GM21737 (cell line): ENCODE measurements around the gene GRIK2.

Source experiments
- ATAC-seq: cut with Tn5 transposase; IDR thresholded peaks from one replicate; pipeline ENCODE4 v1.9.1; 2021; ENCODE audit warnings: mild to moderate bottlenecking, moderate library complexity; ENCODE audit not compliant: unreplicated experiment

GRIK2 gene

DNA sequence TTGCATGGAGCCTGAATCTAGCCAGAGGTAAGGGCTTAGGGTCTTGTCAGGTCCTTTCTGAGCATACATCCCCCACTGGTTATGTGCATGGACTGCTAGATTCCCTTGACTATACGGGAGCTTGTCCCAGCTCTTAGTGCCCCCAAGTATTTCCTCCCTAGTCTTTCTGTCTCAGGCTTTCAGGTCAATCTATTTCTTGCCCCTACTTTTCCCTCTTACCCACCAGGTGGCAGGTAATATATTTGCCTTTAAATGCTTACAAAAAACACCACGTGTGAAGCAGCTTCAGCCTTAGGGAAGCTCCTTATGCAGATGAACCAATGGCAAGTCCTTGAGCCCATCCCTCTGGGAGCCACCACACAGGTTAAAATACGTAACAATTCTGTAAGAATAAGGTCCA, 454.2 kb downstream of the GRIK2 start:
- ATAC-seq: no peak

DNA sequence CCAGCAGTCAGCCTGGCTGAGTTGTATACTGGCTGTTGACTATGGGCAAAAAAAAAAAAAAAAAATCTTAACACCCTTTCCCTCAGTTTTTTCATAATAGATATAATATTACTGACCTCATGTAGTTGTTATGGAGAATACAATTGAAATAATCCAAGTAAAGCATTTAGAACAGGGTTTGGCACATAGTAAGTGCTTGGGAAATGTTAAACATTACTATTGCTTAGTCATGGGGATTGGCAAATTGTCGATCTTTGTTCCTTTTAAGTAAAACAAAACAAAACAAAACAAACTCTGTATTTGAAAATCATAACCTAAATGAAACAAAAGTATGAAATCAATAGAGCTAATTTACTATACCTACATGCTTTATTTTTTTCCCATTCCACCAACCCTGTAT, 458.4 kb downstream of the GRIK2 start:
- ATAC-seq: no peak

DNA sequence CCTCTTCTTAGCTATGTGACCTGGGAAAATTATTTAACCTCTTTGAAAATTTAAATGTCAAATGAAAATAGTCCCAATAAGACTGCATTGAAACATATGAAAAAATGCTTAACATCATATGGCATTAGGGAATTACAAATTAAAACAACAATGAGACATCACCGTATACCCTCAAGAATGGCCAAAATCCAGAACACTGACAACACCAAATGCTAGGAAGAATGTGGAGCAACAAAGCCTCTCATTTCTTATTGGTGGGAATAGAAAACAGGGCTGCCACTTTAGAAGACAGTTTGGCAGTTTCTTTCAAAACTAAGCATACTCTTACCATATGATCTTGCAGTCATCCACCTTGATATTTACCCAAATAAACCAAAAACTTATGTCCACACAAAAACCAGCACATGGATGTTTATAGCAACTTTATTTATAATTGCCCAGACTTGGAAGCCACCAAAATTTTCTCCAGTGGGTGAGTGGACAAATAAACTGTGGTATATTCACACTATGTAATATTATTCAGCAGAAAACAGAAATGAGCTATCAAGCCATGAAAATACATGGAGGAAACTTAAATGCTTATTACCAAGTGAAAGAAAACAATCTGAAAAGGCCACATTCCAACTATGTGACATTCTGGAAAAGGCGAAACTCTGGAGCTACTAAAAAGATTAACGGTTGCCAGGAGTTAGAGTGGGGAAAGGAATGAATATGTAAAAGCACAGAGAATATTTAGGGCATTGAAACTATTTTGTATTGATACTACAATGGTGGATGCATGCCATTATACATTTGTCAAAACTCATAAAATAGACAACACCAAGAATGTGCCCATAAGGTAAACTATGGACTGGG, 459.9 kb downstream of the GRIK2 start:
- no peak for ATAC-seq

DNA sequence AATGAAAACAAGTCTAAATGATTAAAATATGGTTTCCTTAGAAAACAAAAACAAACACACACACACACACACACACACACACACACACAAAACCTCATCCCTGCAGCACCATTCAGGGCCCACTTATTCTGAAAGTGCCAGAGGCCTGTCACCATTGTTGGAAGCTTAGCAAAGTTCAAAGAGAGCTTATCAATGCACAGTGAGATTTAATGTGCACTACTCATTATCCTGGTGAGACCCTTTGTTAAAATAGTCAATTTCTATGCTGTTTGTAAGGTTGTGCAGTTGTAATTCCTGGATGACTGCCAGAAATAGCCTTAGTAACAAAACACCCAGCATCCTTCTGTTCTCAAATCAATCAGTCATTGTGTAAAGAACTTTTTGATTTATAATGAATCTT, 482.9 kb downstream of the GRIK2 start:
- ATAC-seq: no peak

DNA sequence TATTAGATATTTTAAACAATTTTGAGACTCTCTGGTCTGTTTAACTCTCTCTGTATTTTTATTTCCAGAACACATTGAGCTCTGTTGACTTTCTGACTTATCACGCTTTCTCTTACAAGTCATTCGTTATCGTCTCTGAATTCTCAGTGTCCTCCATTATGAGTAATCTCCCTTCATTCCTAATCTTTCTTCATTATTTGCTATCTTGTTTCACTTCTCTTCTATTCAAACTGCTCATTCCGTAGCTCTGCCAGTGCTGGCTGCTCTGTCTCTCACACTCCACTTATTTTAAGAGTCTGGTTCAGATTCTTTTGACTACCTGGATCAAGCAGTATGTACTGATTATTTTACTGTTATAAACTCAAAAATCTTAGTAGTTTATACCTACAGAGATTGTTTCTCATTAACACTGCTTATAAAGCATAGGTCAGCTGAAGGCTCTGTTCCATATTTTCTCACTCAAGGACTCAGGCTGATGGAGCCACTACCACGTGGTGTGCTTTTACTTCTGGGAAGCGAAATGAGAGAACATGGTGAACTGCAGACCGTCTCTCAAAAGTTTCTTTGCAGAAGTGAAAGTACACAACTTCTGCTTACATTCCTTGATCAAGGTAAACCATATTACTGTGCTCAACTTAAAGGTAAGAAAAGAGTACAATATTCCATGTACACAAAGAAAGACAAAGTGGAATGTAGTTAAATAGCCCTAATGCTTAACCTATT, 485.2 kb downstream of the GRIK2 start:
- no peak for ATAC-seq

DNA sequence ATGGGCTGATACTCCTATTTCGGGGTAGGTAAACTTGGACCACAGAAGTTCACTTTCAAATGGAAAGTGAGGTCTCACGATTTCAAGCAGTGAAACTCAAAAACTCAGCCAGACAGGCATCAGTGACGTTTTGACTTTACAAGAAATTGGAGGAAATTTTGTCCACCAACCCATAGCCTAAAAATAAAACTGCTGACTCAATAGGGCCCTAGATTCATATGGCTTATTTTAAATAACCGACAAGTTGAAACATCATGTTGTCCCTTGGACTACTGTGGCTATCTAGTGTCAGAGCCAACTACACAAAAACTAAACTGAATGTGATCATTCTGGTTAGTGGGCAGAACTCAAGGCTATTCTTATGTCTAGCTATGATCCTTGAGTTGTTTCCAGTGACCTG, 486.3 kb downstream of the GRIK2 start:
- no peak for ATAC-seq

DNA sequence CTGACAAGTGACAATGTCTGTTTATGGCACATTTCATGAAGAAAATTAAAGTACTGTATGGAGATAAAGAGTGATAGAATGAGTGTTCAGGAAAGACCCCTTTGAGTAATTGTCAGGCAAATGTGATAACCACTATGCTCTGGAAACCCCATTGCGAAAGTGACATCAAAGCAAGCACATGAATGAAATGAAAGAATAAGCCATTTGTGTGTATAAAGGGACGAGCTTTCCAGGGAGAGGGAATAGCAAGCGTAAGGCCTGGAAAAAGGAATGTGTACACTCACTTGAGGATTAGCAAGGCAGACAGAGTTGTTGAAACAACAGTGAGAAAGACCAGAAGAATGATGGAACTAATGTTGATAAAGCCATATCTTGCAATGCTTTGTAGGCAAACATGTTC, 490.0 kb downstream of the GRIK2 start:
- no peak for ATAC-seq

DNA sequence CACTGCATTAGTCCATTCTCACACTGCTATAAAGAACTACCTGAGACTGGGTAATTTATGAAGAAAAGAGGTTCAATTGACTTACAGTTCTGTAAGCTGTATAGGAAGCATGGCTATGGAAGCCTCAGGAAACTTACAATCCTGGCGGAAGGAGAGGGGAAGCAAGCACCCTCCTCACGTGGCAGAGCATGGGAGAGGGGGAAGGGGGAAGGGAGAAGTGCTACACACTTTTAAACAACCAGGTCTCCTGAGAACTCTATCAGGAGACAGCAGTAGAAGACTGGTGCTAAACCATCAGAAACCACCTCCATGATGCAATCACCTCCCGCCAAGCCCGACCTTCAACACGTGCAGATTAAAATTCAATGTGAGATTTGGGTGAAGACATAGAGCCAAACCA, 494.0 kb downstream of the GRIK2 start:
- no peak for ATAC-seq

DNA sequence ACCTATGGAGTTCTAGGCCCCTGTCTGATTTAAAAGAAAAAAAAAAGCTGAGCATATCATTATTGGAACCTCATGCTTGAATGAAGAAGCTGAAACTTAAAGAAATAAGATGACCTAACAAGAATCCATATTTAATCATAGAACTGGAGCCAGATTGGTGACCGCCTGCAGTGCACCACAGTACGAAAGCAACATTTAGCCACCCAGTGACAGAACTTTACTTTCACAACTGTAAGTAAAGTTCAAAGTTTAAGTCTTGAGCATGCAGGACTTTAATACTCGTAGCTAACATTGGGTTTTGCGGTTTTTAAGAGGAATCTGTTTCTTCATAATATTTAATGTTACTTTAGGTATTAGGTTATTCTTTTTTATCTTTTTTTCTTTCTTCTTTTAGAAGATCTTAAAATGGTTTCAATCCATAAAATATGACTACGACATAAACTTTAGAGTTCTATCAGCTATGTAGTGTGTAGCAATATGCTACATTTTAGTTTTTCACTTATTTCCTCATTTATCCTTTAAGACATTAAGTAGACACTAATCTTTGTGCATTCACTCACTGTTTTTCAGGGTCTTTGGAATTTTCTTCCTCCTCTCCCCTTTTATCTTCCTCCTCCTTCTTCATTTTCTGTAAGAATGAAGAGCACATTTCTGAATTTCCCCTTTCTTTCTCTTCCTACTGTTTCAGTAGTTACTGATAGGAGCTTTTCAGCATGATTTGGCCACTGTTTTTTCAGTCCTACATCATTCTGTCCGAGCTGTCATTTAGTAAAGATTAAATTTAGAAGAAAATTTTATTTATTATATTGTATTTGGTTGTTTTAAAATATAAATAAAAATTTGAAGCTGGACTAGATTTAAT, 514.1 kb downstream of the GRIK2 start:
- ATAC-seq: no peak

DNA sequence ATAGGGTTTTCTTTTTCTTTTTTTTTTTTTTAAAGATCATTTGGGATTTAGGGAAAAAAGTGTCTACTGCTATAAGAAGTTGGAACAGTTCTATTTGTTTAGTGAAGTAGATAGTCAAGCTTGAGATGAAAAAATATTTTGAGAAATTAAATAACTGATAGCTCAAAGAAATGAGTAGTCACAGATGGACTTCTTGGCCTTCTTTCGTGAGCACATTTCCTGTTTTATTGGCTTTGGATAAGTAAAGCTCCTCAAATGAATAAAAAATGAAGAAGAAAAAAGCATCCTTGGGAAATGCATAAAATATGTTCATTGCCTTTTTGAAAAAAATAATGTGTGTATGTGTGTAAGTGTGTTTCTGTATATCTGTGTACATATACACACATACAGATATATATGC, 515.9 kb downstream of the GRIK2 start:
- no peak for ATAC-seq

DNA sequence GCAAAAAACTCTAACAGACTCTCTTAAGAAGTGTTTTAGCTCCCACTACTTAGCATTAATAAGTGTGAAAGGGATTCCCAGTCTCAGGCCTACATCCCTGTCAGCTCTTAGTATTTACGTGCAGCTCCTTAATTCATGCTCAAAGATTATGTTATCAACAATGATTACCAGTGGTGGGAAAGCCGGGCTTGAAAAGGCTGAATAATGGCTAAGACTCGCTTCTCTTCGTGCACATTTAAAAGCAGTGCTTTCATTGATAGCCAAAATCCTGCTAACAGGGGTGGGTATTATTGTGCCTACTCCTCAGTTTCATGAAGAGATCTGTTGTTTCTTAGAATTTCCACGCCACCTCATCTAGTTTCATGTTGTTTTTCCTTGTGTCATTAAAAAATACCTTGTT, 518.8 kb downstream of the GRIK2 start:
- no peak for ATAC-seq

DNA sequence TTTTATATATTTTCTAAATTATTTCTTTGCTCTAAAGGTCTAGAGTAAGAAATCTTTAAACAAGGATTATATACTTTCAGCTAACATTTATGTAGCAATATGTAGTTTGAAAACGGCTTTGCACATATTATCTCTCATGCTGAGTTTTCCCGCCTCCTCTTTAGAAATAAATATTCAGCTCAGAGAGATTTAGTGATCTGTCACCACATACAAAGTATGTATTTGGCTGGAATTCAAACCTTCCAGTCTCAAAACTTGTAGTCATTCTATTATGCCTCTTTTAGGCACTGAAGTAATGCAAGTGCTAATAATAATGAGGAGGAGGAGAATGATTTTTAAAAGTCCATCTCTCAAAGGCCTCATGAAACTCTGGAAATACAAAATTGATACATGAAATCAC, 525.0 kb downstream of the GRIK2 start:
- no peak for ATAC-seq

DNA sequence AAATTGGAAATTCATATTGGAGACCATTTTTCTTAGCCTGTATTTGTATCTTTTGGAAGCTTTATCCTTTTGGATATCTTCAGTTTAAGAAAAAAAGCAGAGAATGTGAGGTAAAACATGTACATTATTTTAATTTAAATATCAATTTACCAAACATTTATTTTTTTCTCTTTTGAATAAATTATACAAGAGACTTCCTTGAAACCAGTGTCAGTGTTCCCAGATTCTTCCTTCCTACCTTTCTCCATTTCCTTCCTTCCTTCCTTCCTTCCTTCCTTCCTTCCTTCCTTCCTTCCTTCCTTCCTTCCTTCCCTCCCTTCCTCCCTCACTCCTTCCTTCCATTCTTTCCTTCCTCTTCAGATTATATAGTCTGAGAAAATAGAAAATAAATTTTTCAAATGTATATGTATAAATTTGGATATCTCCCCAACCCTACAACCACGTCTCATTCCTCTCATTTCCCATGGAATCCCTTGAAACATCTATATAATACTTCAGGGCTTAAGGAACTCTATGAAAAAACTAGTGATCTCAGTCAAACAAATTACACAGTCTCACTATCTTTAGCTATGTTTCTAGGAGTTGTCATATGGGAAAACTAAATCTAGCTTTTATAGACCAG, 528.4 kb downstream of the GRIK2 start:
- no peak for ATAC-seq

DNA sequence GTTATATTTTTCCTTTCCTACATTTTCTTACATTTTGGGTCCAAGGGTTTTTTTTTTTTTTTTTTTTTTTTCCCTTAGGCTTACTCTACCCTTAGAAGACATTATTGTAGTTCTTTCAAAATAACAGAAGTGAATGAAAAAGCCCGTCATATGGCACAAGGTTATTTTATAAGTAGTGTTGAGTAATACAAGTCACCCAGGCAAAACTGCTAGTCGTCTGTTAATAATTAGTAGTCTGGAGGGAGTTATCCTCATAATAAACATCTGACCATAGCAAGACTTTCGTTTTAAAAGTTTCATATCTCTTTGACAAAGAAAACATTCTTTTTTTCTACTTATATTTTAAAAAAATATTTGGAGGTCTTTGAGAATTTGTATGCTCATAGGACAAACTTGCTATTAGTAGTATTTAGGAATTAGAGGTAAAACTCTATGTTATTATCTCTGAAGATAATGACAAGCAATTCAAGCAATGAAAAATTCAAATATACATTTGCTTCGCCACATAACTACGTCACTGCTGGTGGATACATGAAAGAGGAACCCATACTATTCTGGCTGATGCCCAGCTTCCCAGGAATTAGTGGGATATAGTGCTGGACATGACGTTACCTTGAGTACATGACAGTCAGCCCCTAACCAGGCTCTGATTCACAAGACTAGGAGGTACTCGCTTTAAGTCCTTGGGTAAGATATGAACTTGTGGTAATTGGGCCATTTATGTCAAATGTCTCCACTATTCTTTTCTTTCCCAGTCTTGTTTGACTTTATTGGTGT, 532.8 kb downstream of the GRIK2 start:
- ATAC-seq: no peak

DNA sequence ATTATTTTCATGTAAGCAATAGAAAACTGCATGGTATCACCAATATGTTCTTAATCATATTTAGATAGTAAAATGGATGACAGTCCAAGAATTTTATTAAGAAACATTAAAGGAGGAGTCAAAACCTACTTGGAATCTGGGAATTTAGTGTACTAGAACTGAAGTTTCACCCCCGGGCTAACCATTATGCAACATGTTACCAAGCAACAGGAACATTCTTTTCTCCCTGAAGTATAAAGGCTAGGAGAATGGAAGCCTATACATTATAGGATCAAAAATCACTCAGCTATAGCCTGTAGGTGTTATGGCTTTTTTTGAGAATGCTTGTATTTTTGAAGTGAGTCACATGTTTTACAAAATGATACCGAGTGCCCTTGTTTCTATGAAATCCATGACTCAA, 538.3 kb downstream of the GRIK2 start:
- no peak for ATAC-seq

DNA sequence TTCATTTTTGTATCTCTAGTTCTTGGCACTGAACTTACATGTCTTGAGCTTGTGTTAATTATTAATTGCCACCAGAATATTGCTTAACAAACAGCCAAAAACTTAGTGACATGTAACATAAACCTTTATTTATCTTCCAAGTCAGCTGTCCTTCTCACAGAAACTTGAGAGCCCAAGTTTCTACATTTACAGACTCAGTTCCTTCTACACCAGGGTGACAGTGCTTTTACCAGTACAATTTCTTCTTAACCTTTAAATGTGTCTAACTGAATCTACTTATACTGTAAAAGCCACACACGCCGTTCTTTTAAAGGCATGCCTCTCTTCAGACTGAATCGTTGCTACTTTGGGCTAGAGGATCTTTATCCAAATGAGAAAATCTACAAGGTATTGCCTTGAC, 539.2 kb downstream of the GRIK2 start:
- ATAC-seq: no peak

DNA sequence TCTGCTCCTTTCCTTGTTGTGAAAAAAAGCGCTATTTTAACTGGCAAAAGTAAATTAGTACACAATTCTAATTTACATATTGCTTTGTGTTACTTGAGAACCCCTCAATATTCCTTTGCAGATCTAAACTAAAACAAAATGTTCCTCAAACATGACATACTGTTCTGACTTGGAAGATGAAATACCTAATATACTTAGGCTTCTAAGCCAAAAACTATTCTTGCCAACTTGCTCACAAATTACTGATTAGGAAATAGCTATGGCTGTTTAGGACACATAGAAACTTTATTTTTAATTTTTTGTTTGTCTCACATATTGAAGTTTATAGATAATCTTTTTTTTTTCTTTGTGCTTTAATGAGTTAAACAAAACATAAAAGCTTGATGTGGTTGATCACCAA, 542.2 kb downstream of the GRIK2 start:
- no peak for ATAC-seq

DNA sequence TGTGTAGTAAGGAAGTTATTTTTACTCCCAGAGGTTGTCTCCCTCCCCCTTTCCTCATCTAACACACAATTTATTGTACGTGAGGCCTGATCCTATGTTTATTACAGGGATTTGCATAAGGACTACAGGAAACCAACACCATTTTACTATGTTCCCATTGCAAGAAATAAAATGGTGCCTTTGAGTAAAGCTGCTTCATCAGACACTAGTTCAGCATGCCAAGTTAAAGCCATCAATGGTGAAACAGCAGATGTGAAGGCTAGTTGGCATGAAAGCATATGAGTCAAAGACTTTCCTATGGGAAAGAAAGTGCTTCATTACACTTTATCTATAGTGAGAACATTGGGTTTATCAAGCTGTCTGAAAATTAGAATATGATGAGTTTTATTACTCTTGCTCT, 543.0 kb downstream of the GRIK2 start:
- no peak for ATAC-seq

DNA sequence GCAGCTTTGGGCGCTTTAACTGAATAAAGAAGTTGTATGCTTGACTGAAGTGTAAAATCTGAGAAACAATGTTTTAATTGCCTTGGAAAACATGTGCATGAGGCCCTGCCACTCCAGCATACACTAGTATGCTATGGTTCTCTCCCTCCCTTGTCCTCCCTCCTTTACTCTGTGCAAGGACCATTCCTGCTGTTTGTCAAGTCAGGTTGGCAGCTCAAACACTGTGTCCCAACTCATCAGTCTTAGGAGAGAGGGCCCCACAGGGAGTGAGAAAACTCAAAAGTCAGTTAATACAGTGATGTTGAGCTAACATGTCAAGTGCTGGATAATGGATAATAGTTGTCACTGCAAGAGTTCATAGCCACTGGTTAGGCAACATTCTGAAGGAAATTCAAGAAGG, 543.6 kb downstream of the GRIK2 start:
- no peak for ATAC-seq

DNA sequence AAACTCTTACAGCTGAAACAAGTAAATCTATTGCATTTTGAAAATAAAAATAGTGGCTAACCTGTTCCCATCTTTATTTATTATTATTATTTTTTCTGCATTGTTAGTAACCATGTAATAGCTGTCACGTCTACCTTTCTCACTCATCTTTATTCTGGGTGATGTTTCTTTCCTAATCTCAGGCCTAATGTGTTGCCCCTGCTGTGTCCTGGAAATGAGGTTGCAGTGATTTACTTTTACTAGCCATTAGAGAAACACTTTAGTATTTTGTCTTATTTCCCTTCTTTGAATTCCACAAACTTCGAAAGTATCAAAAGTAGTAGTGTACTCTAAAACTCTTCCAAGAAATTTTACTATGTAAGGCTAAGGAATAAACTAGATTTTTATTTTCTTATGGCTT, 546.9 kb downstream of the GRIK2 start:
- ATAC-seq: no peak
